NT2/D1 (cell line): ENCODE results near the gene APC2.

Experiments
- DNase-seq: peaks from one replicate; pipeline ENCODE4 v3.0.0-alpha.2; 2011; ENCODE audit warnings: low read depth, low spot score
- H3K27me3 ChIP-seq: 2 replicates; pipeline ENCODE4 v1.6.0; 2011; ENCODE audit warnings: mild to moderate bottlenecking; ENCODE audit not compliant: insufficient read length, insufficient read depth
- H3K36me3 ChIP-seq: 2 replicates; pipeline ENCODE4 v1.6.1; 2011; ENCODE audit warnings: mild to moderate bottlenecking, low read length, mixed read lengths; ENCODE audit not compliant: insufficient read depth, insufficient read length
- H3K4me1 ChIP-seq: 2 replicates; pipeline ENCODE4 v1.5.1; 2011; ENCODE audit not compliant: insufficient read depth, insufficient read length
- H3K4me3 ChIP-seq: 2 replicates; pipeline ENCODE4 v1.5.1; 2011; ENCODE audit warnings: low read depth; ENCODE audit not compliant: insufficient read length
- H3K9ac ChIP-seq: 2 replicates; pipeline ENCODE4 v1.6.0; 2011; ENCODE audit warnings: low read depth; ENCODE audit not compliant: insufficient read length
- H3K9me3 ChIP-seq: 2 replicates; pipeline ENCODE4 v1.5.1; 2011; ENCODE audit warnings: mild to moderate bottlenecking, low read length; ENCODE audit not compliant: insufficient read depth
- SUZ12 ChIP-seq: IDR thresholded peaks from 2 replicates; pipeline ENCODE4 v1.6.1; 2011; ENCODE audit not compliant: insufficient read length, insufficient read depth; ENCODE audit errors: extremely low read depth
- YY1 ChIP-seq: IDR thresholded peaks from 2 replicates; pipeline ENCODE4 v1.6.1; 2011; ENCODE audit not compliant: insufficient read length, insufficient read depth
- ZNF274 ChIP-seq: IDR thresholded peaks from 2 replicates; pipeline ENCODE4 v1.6.1; 2011; ENCODE audit warnings: mild to moderate bottlenecking, low read depth, low read length

Gene APC2

DNA sequence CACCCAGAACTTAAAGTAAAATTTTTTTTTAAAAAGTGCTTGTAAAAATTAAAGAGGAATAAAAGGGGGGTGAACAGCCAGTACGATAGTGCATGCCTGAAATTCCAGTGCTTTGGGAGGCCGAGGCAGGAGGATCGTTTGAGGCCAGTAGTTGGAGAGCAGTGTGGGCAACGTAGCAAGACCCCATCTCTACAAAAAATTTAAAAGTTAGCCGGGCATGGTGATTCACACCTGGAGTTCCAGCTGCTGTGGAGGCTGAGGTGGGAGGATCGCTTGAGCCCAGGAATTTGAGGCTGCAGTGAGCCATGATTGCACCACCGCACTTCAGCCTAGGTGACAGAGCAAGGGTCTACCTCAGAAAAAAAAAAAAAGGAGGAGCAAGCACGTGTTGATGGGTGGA, 55.1 kb downstream of the APC2 start:
- Histone ChIP-seq H3K27me3 (peaks cover 18% of the 10 kb centered on the region), H3K4me1 (peaks cover 18% of the 10 kb centered on the region), H3K36me3 (peaks cover 5% of the 10 kb centered on the region), H3K9ac (no peak overlapping the region), H3K9me3 (peaks cover 6% of the 10 kb centered on the region; the same call in 1 of the 2 replicates), H3K4me3 (no peak overlapping the region)
- no peak for DNase-seq
- no peak for TF ChIP-seq ZNF274
- TF ChIP-seq SUZ12: no peak
- TF ChIP-seq YY1: no peak

DNA sequence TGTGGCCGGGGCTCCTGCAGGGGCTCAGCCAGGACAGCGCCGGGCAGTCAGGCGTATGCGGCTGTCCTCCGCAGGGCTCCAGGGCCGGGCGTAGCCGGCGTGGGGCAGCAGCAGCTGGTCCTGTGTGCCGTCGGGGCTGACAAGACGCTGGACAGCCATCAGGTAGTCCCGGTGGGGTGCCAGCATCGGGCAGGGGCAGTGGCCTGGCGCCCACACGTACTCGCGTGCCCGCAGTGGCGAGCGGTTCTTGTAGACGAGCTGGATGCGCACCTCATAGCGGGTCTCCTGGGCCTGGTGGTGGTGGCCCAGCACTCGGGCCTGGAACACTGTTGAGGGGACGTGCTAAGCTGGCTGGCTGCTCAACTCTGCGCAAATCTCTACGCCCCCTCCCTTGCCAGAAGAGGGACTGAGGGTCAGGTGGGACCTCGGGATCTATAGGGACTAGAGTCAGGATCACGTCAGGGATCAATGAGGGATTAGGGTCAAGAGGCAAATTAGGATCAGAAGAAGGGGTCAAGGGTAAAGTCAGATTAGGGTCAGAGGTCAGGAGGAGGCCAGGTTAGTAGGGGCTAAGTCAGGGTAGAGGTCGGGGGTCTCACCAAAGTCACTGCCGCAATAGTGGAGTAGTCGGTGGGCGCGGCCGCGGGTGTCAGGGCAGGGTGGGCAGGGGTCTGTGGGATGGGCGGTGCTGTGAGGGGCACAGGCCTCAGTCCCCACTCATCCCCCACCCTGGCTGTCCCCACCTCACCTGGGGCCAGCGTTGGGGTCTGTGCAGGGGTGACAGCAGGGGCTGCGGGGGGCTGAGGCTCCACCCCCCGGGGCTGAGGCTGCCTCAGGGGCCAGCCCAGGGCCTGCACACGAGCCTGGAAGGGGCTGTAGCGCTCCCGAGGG, 56.3 kb downstream of the APC2 start:
- H3K9ac ChIP-seq: no peak overlapping the region

DNA sequence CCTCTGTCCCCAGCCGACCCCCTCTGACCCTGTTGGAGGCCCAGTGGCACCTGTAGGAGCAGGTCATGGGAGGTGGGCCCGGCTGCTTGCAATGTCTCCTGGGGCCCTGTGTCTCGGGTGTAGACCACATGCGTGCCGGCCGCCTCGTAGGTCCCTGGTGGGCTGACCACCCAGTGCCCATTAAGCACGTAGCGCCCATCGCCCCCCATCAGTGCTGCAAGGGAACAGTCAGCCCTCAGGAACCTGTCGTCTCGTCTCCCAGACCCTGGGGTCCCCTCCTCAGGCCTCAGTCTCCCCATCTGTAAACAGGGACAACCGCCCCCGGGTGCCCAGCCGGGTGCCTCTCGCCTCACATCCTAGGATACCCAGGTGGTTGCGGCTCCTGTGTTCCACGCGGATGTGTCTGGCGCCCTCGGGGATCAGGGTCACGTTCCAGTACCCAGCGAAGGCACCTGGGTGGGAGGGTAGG, 57.3 kb downstream of the APC2 start:
- TF ChIP-seq SUZ12 (no peak), YY1 (no peak), ZNF274 (no peak)
- H3K36me3 ChIP-seq: peaks cover 6% of the 10 kb centered on the region
- peak overlapping the region; percentile 53 for H3K9ac ChIP-seq
- peaks cover 24% of the 10 kb centered on the region for H3K4me1 ChIP-seq
- no peak for DNase-seq
- peaks cover 18% of the 10 kb centered on the region for H3K27me3 ChIP-seq
- peak overlapping the region; percentile 62 for H3K4me3 ChIP-seq
- H3K9me3 ChIP-seq: no peaks in the 10 kb centered on the region

More for the DNA sequence above, 56.3 kb downstream of the APC2 start:
- no peak overlapping the region for H3K4me3 ChIP-seq
- no peaks in the 10 kb centered on the region for H3K9me3 ChIP-seq
- H3K4me1 ChIP-seq: peaks cover 20% of the 10 kb centered on the region
- H3K36me3 ChIP-seq: peaks cover 6% of the 10 kb centered on the region
- DNase-seq: no peak
- H3K27me3 ChIP-seq: peaks cover 18% of the 10 kb centered on the region
- TF ChIP-seq SUZ12: no peak
- no peak for TF ChIP-seq ZNF274
- TF ChIP-seq YY1: no peak

DNA sequence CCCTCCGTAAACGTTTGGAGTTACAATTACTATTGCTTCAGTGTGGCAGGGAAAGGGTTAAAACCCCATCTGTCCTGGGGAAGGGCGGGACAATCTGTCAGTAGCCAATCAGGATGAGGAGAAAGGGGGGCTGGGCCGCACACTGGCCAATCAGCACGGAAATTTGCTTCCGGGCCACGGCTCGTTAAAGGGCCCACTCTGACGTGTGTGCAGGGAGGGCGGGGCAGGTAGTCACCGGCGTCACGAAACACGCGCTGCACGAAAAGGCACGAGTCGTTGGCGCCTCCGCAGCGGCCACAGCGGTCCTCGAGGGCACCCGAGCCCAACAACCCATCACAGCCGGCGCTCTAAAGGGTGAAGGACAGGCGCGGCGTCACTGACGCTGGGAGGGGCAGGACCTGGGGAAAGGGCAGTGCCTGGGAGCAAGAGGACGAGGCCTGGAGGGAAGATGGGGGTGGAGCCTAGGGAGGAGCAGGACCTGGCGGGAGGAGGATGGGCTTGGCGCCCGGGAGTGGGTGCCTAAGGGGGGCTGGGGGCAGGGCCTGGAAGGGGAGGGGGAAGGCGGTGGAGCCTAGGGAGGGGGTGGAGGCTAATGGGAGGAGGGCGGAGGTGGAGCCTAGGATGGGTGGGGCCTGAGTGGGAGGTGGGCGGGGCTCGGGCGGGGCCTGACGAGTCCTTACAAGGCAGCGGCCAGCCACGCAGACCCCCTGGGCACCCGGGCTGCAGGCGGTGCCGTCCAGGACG, 58.0 kb downstream of the APC2 start:
- Histone ChIP-seq H3K9ac (peak overlapping the region; percentile 69), H3K36me3 (peaks cover 6% of the 10 kb centered on the region), H3K9me3 (no peaks in the 10 kb centered on the region), H3K4me1 (peaks cover 23% of the 10 kb centered on the region), H3K27me3 (peaks cover 14% of the 10 kb centered on the region), H3K4me3 (peak overlapping the region; percentile 62)
- TF ChIP-seq ZNF274: no peak
- TF ChIP-seq YY1: no peak
- no peak for TF ChIP-seq SUZ12
- DNase-seq: peak; percentile 95

DNA sequence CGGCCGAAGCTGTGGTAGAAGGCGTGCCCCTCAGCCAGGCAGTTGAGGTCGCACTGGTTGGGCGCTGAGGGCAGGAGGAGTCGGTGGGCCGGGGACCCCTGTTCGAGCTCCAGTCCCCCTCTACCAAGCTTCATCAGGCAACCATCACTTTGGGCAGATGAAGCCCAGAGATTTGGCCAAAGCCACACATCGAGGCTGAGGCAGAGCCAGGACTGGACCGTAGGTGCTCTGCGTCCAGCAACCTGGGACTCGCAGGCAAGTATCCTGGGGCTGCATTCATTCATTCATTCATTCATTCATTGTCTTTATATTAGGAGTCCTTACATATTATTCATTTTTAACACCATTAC, 58.6 kb downstream of the APC2 start:
- H3K4me1 ChIP-seq: peaks cover 18% of the 10 kb centered on the region
- peaks cover 6% of the 10 kb centered on the region for H3K36me3 ChIP-seq
- peak overlapping the region; percentile 57 for H3K9ac ChIP-seq
- peaks cover 9% of the 10 kb centered on the region for H3K27me3 ChIP-seq
- H3K9me3 ChIP-seq: no peaks in the 10 kb centered on the region
- H3K4me3 ChIP-seq: peak overlapping the region; percentile 42
- TF ChIP-seq SUZ12 (no peak), YY1 (no peak), ZNF274 (no peak)
- no peak for DNase-seq

DNA sequence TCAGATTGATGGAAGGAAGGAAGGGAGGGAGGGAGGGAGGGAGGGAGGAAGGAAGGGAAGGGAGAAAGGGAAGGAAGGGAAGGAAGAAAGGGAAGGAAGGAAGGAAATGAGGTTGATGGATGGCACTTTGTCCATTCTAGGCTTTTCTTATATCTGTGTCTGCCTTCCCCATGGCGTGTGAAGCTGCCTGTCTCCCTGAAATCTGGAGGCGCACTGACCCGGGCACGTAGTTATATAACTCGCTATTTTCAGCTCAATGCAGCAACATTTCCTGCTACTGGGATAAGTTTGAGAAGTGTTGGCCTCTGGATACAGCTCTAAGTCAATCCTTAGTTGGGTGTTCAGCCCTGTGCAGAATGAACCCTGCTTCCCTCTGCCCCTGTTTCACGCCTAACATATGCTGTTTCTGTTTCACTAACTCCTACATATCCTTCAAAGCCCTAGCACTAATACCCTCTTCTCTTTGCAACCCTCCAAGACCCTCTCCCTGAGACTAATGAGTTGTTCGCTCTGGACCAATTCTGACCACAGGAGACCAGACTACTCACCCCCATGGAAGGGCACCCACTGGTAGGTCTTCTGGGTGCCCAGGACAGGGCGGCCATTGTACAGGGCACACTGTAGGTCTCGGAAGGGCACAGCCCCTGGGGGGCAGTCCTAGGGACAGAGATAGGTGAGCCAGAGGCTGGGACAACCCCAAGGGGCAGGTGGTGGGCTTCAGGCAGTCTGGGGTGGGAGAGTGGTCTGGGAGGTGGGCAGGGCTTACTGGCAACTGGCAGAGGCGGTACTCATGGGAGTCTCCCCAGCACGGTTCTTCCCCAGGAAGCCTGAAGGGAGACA, 59.9 kb downstream of the APC2 start:
- H3K27me3 ChIP-seq: no peaks in the 10 kb centered on the region
- no peaks in the 10 kb centered on the region for H3K9me3 ChIP-seq
- no peak for TF ChIP-seq SUZ12
- no peak for TF ChIP-seq YY1
- TF ChIP-seq ZNF274: no peak
- DNase-seq: no peak
- peaks cover 6% of the 10 kb centered on the region for H3K36me3 ChIP-seq
- no peak overlapping the region for H3K9ac ChIP-seq
- no peak overlapping the region for H3K4me3 ChIP-seq
- H3K4me1 ChIP-seq: peaks cover 11% of the 10 kb centered on the region

DNA sequence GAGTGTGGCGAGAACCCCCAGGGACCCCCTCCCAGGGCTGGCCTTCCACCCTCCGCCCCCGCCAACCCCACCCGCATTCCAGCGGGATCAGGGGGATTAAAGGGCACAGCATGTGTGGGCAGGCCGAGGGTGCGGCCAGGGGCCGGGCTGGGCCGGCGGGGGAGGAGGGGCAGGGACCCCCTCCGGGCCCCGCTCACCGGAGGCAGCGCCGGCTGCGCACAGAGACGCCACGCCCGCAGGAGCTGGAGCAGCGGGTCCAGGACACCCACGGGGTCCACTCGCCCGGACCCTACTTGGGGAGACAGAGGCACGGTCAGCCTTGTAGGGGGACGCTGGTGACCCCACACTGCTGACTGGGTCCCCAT, 60.5 kb downstream of the APC2 start:
- TF ChIP-seq ZNF274 (no peak), YY1 (no peak), SUZ12 (no peak)
- H3K36me3 ChIP-seq: peaks cover 6% of the 10 kb centered on the region
- no peaks in the 10 kb centered on the region for H3K9me3 ChIP-seq
- H3K4me1 ChIP-seq: peaks cover 11% of the 10 kb centered on the region
- no peak for DNase-seq
- H3K27me3 ChIP-seq: no peaks in the 10 kb centered on the region
- no peak overlapping the region for H3K9ac ChIP-seq
- H3K4me3 ChIP-seq: no peak overlapping the region
